HCT116 (cell line): Measurements from ENCODE around the gene RCOR2. TPM values are rescaled to one million over a fixed set of nuclear protein-coding genes. Genes with fewer than 3 reads are reported as not detected.

Experiments used
- ATAC-seq: fragments of 200-7000 bp; cut with Tn5 transposase; 2 replicates; pipeline ENCODE4 v1.9.1; 2020; ENCODE audit warnings: mild to moderate bottlenecking, moderate library complexity
- BruUV-seq: library from RNA; stranded (reverse); fragments of 400-500 nt; replicated peaks from 2 replicates; lab custom pipeline; 2021; lab: Mats Ljungman, UMichigan
- CTCF ChIA-PET: fragments of 300-600 bp; sonication (Branson Sonifier 250); formaldehyde crosslinking; loops from one replicate; lab custom pipeline; 2021; ENCODE audit warnings: antibody characterized with exemption; lab: Charles Lee
- POLR2A ChIA-PET: fragments of 300-600, 350-600 bp; sonication (Branson Sonifier 250); formaldehyde crosslinking; loops from one replicate; lab custom pipeline; 2021; ENCODE audit warnings: antibody characterized with exemption; lab: Charles Lee
- RAD21 ChIA-PET, 2 experiments: fragments of 300-600 bp; sonication (Branson Sonifier 250); formaldehyde crosslinking; loops; one replicate each; lab custom pipeline; 2023; ENCODE audit warnings: low total read pairs in 2 of 2; ENCODE audit not compliant: uncharacterized antibody in 2 of 2, unreplicated experiment in 2 of 2, low non-redundant PET in 1 of 2; lab: Charles Lee
- DNase-seq: peaks from one replicate; pipeline ENCODE4 v3.0.0-alpha.2; 2010; ENCODE audit warnings: low read depth, low spot score
- H2AFZ ChIP-seq: fragments of 200-600 bp; shearing (Covaris generic), sonication (generic); 2 replicates; pipeline ENCODE4 v1.6.1; 2017; ENCODE audit warnings: low read depth, mixed run types, mixed read lengths, antibody characterized with exemption, low read length; ENCODE audit not compliant: poor library complexity, severe bottlenecking
- H3K27ac ChIP-seq: 2 replicates; pipeline ENCODE4 v1.5.1; 2012; ENCODE audit warnings: low read depth, low read length
- H3K27me3 ChIP-seq: fragments of 200-600 bp; sonication (generic); 2 replicates; pipeline ENCODE4 v1.6.1; 2016; ENCODE audit warnings: mixed run types, low read length, mixed read lengths; ENCODE audit not compliant: insufficient read depth
- H3K36me3 ChIP-seq, 2 experiments: fragments of 200-500 bp in 1 of 2; fragments of 200-600 bp in 1 of 2; sonication (Bioruptor generic) in 1 of 2; sonication (generic) in 1 of 2; 2 replicates each; pipeline versions ENCODE4 v1.5.1 to v1.6.1; 2014 to 2016; ENCODE audit warnings: low read length in 2 of 2, inconsistent platforms in 1 of 2, mixed read lengths in 1 of 2, mixed run types in 1 of 2; ENCODE audit not compliant: insufficient read depth in 2 of 2, control insufficient read depth in 1 of 2
- H3K4me1 ChIP-seq, 2 experiments: fragments of 200-600 bp in 1 of 2; sonication (generic) in 1 of 2; 2 replicates each; pipeline versions ENCODE4 v1.5.1 to v1.6.1; 2012 to 2017; ENCODE audit warnings: low read length in 2 of 2, inconsistent platforms in 1 of 2, mild to moderate bottlenecking in 1 of 2, mixed read lengths in 1 of 2, mixed run types in 1 of 2, moderate library complexity in 1 of 2; ENCODE audit not compliant: insufficient read depth in 2 of 2, control insufficient read depth in 1 of 2
- H3K4me2 ChIP-seq: fragments of 200-600 bp; sonication (generic); 2 replicates; pipeline ENCODE4 v1.6.1; 2017; ENCODE audit warnings: mixed run types, low read length, mixed read lengths
- H3K4me3 ChIP-seq, 2 experiments: fragments of 200-600 bp in 1 of 2; sonication (generic) in 1 of 2; replicated peaks in 1 of 2; 2 replicates each; pipeline ENCODE4 v1.5.1; 2011 to 2016; ENCODE audit warnings: low read length in 2 of 2, control low read depth in 1 of 2, low read depth in 1 of 2, mild to moderate bottlenecking in 1 of 2, mixed read lengths in 1 of 2, mixed run types in 1 of 2
- H3K79me2 ChIP-seq: fragments of 200-600 bp; sonication (generic); 2 replicates; pipeline ENCODE4 v1.6.1; 2017; ENCODE audit warnings: mild to moderate bottlenecking, mixed run types, low read length, moderate library complexity, mixed read lengths; ENCODE audit not compliant: insufficient read depth
- H3K9ac ChIP-seq: fragments of 200-600 bp; sonication (generic); 2 replicates; pipeline ENCODE4 v1.6.1; 2016; ENCODE audit warnings: low read length, mixed read lengths
- H3K9me2 ChIP-seq: fragments of 200-600 bp; sonication (generic), shearing (Covaris generic); 2 replicates; pipeline ENCODE4 v1.6.1; 2017; ENCODE audit warnings: mixed run types, mild to moderate bottlenecking, moderate library complexity; ENCODE audit not compliant: insufficient read depth
- H3K9me3 ChIP-seq, 2 experiments: fragments of 200-500 bp in 1 of 2; fragments of 200-600 bp in 1 of 2; sonication (Bioruptor generic) in 1 of 2; sonication (generic) in 1 of 2; 2 replicates each; pipeline ENCODE4 v1.6.1; 2014 to 2017; ENCODE audit warnings: low read length in 2 of 2, mixed read lengths in 2 of 2, inconsistent platforms in 1 of 2, low read depth in 1 of 2, mild to moderate bottlenecking in 1 of 2, mixed run types in 1 of 2, moderate library complexity in 1 of 2; ENCODE audit not compliant: control insufficient read depth in 1 of 2, insufficient read depth in 1 of 2
- H4K20me1 ChIP-seq: fragments of 200-600 bp; sonication (generic), shearing (Covaris generic); 2 replicates; pipeline ENCODE4 v1.6.1; 2017; ENCODE audit warnings: mixed run types, mild to moderate bottlenecking, moderate library complexity; ENCODE audit not compliant: insufficient read depth
- EGR1 ChIP-seq: IDR thresholded peaks from 2 replicates; pipeline ENCODE4 v1.6.1; 2012; ENCODE audit warnings: low read depth
- EZH2 ChIP-seq: fragments of 200-600 bp; sonication (generic); IDR thresholded peaks from 2 replicates; pipeline ENCODE4 v1.6.1; 2017; ENCODE audit warnings: antibody characterized with exemption, mixed run types
- EZH2phosphoT487 ChIP-seq: fragments of 200-600 bp; IDR thresholded peaks from 2 replicates; pipeline ENCODE4 v1.6.1; 2018; ENCODE audit warnings: antibody characterized with exemption, borderline replicate concordance
- MAX ChIP-seq: IDR thresholded peaks from 2 replicates; pipeline ENCODE4 v1.6.1; 2012
- POLR2AphosphoS5 ChIP-seq: IDR thresholded peaks from 2 replicates; pipeline ENCODE4 v1.6.1; 2011; ENCODE audit warnings: mild to moderate bottlenecking, low read depth, low read length, moderate library complexity
- SRF ChIP-seq: IDR thresholded peaks from 2 replicates; pipeline ENCODE4 v1.6.1; 2012; ENCODE audit warnings: low read depth
- YY1 ChIP-seq: IDR thresholded peaks from 2 replicates; pipeline ENCODE4 v1.6.1; 2011; ENCODE audit warnings: low read length, low read depth, moderate library complexity, mild to moderate bottlenecking; ENCODE audit not compliant: insufficient replicate concordance; ENCODE audit errors: extremely low read depth
- intact Hi-C: fragments of 100-400 bp; cut with micrococcal nuclease; formaldehyde crosslinking; loops from 2 replicates; pipeline ENCODE4 v1.10.0; 2022
- total RNA-seq: library from RNA; stranded (reverse); gene quantifications from one replicate; pipeline ENCODE4 v1.2.1, GENCODE V29; 2021; ENCODE audit not compliant: unreplicated experiment
- TF ChIP-seq, protein P1 (sequence below), 3 experiments: fragments of 200-600 bp in 1 of 3; sonication (generic) in 1 of 3; IDR thresholded peaks in 2 of 3; conservative IDR thresholded peaks in 1 of 3; 2 replicates each; pipeline ENCODE4 v1.5.1; 2012 to 2017; ENCODE audit warnings: low read depth in 2 of 3, low read length in 2 of 3, antibody characterized with exemption in 1 of 3, borderline replicate concordance in 1 of 3, control low read depth in 1 of 3, mild to moderate bottlenecking in 1 of 3, mixed read lengths in 1 of 3, mixed run types in 1 of 3, moderate library complexity in 1 of 3; ENCODE audit not compliant: insufficient read depth in 1 of 3

RCOR2 gene
- total RNA-seq, 1 experiment from 2014 or later, result 10.8 TPM

DNA sequence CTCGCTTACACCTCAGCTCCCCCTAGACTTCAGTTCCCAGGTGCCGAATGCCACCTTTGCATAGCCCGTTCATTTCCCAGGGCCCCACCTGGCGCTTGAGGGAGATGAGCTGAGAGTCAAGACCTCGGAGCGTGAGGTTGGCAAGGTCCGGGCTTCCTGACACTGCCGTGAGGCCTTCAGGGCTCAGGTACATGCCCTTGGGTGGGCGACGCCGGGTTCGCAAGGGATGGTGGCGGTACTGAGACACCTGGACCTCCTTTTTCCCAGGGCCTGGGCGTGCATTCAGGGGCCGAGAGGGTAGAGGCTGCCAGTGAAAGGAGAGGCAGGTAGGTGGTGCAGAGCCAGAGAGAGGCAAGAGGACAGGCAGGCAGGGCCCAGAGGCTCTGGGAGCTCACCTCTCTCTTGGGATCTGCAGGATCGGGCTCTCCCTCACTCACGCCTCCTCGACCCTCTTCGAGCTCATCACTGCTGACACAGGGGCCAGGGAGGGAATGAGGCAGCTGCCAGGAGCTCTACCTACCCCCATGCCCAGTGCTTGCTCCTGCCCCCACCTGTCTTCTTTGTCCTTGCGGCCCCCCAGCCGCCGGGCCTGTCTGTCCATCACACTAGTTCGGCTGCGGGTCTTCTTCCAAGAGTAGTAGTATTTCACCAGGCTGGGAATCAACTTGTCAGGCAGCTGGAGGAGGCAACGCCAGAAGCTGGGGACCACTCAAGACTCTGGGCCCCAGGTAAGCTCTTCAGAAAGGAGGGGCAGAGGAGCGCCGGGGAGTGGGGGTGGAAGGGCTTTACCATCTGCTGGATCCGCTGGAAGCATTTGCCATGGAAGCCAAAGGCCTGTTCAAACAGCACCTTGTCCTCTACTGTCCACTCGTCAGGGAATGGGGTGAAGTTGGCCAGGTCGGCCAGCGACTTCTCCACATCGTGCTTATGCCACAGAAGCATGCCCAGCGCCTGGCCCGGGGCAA is 2.8 kb downstream of the RCOR2 start:
- ChIA-PET POLR2A (no interaction called here), CTCF (interaction anchor here (1.2 kb wide), 1 partner anchor 234 kb away, joined by 3 read pairs; no protein-coding TSS in a partner anchor), RAD21 (no interaction called here)
- BruUV-seq, result TSS peak; percentile 24
- Histone ChIP-seq H3K4me3 (no peak overlapping the region), H4K20me1 (no peaks in the 10 kb centered on the region), H3K36me3 (no peaks in the 10 kb centered on the region; a peak in 1 of 4 replicates), H3K79me2 (no peaks in the 10 kb centered on the region), H3K9ac (no peak overlapping the region), H3K9me3 (no peaks in the 10 kb centered on the region), H3K9me2 (no peaks in the 10 kb centered on the region), H3K27me3 (no peaks in the 10 kb centered on the region), H3K27ac (no peak overlapping the region; the same call in 1 of the 2 replicates), H3K4me2 (no peak overlapping the region), H2AFZ (no peak overlapping the region), H3K4me1 (peaks cover 17 to 32% of the 10 kb centered on the region in 2 experiments)
- ATAC-seq (no peak), DNase-seq (no peak)
- no peak for TF ChIP-seq EZH2phosphoT487
- TF ChIP-seq MAX, result no peak
- no peak for TF ChIP-seq YY1
- TF ChIP-seq, protein P1, sequence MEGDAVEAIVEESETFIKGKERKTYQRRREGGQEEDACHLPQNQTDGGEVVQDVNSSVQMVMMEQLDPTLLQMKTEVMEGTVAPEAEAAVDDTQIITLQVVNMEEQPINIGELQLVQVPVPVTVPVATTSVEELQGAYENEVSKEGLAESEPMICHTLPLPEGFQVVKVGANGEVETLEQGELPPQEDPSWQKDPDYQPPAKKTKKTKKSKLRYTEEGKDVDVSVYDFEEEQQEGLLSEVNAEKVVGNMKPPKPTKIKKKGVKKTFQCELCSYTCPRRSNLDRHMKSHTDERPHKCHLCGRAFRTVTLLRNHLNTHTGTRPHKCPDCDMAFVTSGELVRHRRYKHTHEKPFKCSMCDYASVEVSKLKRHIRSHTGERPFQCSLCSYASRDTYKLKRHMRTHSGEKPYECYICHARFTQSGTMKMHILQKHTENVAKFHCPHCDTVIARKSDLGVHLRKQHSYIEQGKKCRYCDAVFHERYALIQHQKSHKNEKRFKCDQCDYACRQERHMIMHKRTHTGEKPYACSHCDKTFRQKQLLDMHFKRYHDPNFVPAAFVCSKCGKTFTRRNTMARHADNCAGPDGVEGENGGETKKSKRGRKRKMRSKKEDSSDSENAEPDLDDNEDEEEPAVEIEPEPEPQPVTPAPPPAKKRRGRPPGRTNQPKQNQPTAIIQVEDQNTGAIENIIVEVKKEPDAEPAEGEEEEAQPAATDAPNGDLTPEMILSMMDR (IDR thresholded peaks at IDR 0.05 in 2 of 3, conservative IDR thresholded peaks at IDR 0.05 in 1 of 3; ENCODE audit: borderline replicate concordance in 1 of 3, insufficient read depth in 1 of 3, low read depth in 2 of 3, low read length in 2 of 3), result no peak
- TF ChIP-seq EGR1, result no peak
- no peak for TF ChIP-seq POLR2AphosphoS5
- TF ChIP-seq SRF, result no peak
- no peak for TF ChIP-seq EZH2
- intact Hi-C loops, result no loop called here
